Measurements from ENCODE around the gene CFTR. TPM values are rescaled to one million over a fixed set of nuclear protein-coding genes. Genes with fewer than 3 reads are reported as not detected.

Gene CFTR
- total and polyA plus RNA-seq, 2 of the 8 experiments (the other 6 are each of a cell fraction or from before 2014, with no cell fraction given): 1.2 to 1.6 TPM

DNA sequence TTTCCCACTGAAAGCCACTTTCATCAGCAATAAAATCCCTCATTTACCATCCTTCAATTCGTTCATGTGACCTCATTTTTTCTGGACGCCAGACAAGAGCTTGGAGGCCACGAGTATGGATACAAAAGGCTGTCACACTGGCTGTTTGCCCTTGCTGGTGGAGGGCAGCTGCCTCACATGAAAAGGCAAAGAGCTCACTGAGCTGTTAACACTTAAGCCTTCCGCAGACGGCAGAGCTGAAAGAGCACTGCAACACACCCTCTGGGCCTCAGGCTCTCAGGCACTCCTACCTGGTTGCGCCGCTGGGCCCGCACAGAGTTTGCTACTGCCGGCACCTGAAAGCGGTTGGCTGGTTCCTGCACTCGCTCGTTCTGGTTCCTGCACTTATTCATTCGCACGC lies 193.5 kb downstream of the CFTR start:
- Histone ChIP-seq H2AFZ (ENCODE audit: low read length) (peak overlapping the region; percentile 81), H2BK15ac (ENCODE audit: low read length) (no peak overlapping the region), H2BK20ac (ENCODE audit: low read length) (peak overlapping the region; percentile 28; the same call in 1 of the 2 replicates), H3K23ac (ENCODE audit: insufficient read length) (no peak overlapping the region), H4K5ac (ENCODE audit: insufficient read length, low read depth, low read length) (peak overlapping the region; percentile 79), H4K8ac (ENCODE audit: extremely low read depth, insufficient read depth, low read length) (peak overlapping the region; percentile 64), H3K18ac (ENCODE audit: extremely low read depth, low read length) (peak overlapping the region; percentile 44), H2AK5ac (ENCODE audit: low read depth, low read length) (no peak overlapping the region), H3K4me3 (ENCODE audit: extremely low read depth in 1 of 4, insufficient read depth in 2 of 4, low read depth in 3 of 4, low read length in 4 of 4) (peak overlapping the region; percentile 8 to 48 (median 22); a peak in 5 of 8 replicates), H3K4ac (replicated peaks; ENCODE audit: insufficient read length, low read depth, low read length) (no peak overlapping the region), H3K79me1 (ENCODE audit: low read depth, low read length) (no peaks in the 10 kb centered on the region), H4K91ac (replicated peaks; ENCODE audit: insufficient read length, low read length) (peak overlapping the region; percentile 75), H4K20me1 (replicated peaks in 1 of 2; ENCODE audit: control insufficient read depth in 1 of 2, insufficient read depth in 2 of 2, low read length in 2 of 2) (no peaks in the 10 kb centered on the region), H3K4me2 (ENCODE audit: insufficient read depth in 1 of 2, low read depth in 2 of 2, low read length in 2 of 2) (peak overlapping the region; percentile 59 to 99), H3K56ac (replicated peaks; ENCODE audit: insufficient read length, low read depth, low read length) (no peak overlapping the region), H3K23me2 (ENCODE audit: low read depth, low read length) (peaks cover 6% of the 10 kb centered on the region; the same call in 1 of the 2 replicates), H2BK120ac (replicated peaks; ENCODE audit: low read depth, low read length) (peak overlapping the region; percentile 88), H3K9ac (replicated peaks in 1 of 4; ENCODE audit: extremely low read depth in 1 of 4, low read depth in 3 of 4, low read length in 3 of 4) (peak overlapping the region in 1 of 4 experiments; percentile 47; a peak in 3 of 7 replicates), H3K14ac (ENCODE audit: insufficient read length) (no peak overlapping the region), H3K36me3 (ENCODE audit: control insufficient read depth in 2 of 4, insufficient read depth in 4 of 4, low read length in 3 of 4) (no peaks in the 10 kb centered on the region; a peak in 1 of 8 replicates), H3K27me3 (replicated peaks in 1 of 4; ENCODE audit: control insufficient read depth in 3 of 4, extremely low read depth in 1 of 4, insufficient read depth in 3 of 4, low read length in 3 of 4) (no peaks in the 10 kb centered on the region), H2BK12ac (ENCODE audit: low read depth, low read length) (peak overlapping the region; percentile 85), H3K4me1 (replicated peaks in 1 of 4; ENCODE audit: control insufficient read depth in 3 of 4, insufficient read depth in 4 of 4, low read length in 3 of 4) (peaks cover 10 to 30% (median 23%) of the 10 kb centered on the region in 4 experiments; a peak in 6 of 7 replicates), H3K79me2 (ENCODE audit: control insufficient read depth in 1 of 2, insufficient read depth in 2 of 2, low read length in 2 of 2) (no peaks in the 10 kb centered on the region), H3K9me3 (ENCODE audit: insufficient read depth in 2 of 2, low read depth in 1 of 2, low read length in 1 of 2) (no peaks in the 10 kb centered on the region), H2BK5ac (ENCODE audit: low read depth, low read length) (peak overlapping the region; percentile 79), H3K27ac (ENCODE audit: low read depth, low read length) (no peak overlapping the region; the same call in 1 of the 2 replicates)
- CTCF ChIA-PET (ENCODE audit: partially characterized antibody): interaction anchor here (0.8 to 6.4 kb wide), 7 partner anchors 17 to 522 kb away, joined by 3 to 55 read pairs (median 4); no protein-coding TSS in a partner anchor
- peak; percentile 39 to 69 for DNase-seq (ENCODE audit: low read depth in 1 of 2, low spot score in 2 of 2)
- FAIRE-seq: peak; percentile 65
- 8% methylated on average over 14 of the region's 14 CpGs; no CpG with 5 or more reads in 1 of the 2 experiments for WGBS, 2 experiments (ENCODE audit: extremely low coverage in 1 of 2, insufficient coverage in 1 of 2, insufficient read length in 1 of 2, insufficient replicate concordance in 2 of 2, low coverage in 1 of 2, low lambda C conversion rate in 2 of 2, missing lambda C conversion rate in 1 of 2)
- POLR2A ChIA-PET (ENCODE audit: partially characterized antibody): no interaction called here
- TF ChIP-seq RBBP5 (IDR thresholded peaks at IDR 0.05; ENCODE audit: borderline replicate concordance, low read depth, low read length): peak; percentile 92
- TF ChIP-seq TAF1 (IDR thresholded peaks at IDR 0.05; ENCODE audit: low read depth, low read length): 0 out of 2 replicates have a peak, but pooled peaks have one; percentile 54
- TF ChIP-seq EGR1 (IDR thresholded peaks at IDR 0.05; ENCODE audit: borderline replicate concordance, low read depth, low read length): no peak
- TF ChIP-seq ATF2 (IDR thresholded peaks at IDR 0.05; ENCODE audit: low read length): no peak
- TF ChIP-seq KDM1A (IDR thresholded peaks at IDR 0.05; ENCODE audit: borderline replicate concordance, low read length): no peak
- peak; percentile 53 for TF ChIP-seq ASH2L (IDR thresholded peaks at IDR 0.05; ENCODE audit: low read length)
- no peak for TF ChIP-seq KDM5A (IDR thresholded peaks at IDR 0.05; ENCODE audit: low read length)
- TF ChIP-seq GTF2F1 (IDR thresholded peaks at IDR 0.05; ENCODE audit: borderline replicate concordance, low read depth, low read length): no peak
- 0 out of 2 replicates have a peak, but pooled peaks have one; percentile 4 for TF ChIP-seq YY1 (IDR thresholded peaks at IDR 0.05; ENCODE audit: low read depth, low read length)
- TF ChIP-seq CTBP2 (IDR thresholded peaks at IDR 0.05; ENCODE audit: borderline replicate concordance, insufficient read depth, insufficient read length, low read length): peak; percentile 92
- TF ChIP-seq, protein P1, sequence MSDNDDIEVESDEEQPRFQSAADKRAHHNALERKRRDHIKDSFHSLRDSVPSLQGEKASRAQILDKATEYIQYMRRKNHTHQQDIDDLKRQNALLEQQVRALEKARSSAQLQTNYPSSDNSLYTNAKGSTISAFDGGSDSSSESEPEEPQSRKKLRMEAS (IDR thresholded peaks at IDR 0.05): peak; percentile 45; the same call in 1 of the 2 replicates
- TF ChIP-seq POLR2A (IDR thresholded peaks at IDR 0.05; ENCODE audit: control extremely low read depth in 1 of 2, low read depth in 2 of 2, low read length in 2 of 2): peak in 1 of 2 experiments; percentile 45; a peak in 1 of 3 replicates
